Neutrophil (primary cell): ENCODE data around the gene MDM4.

Experiments
- H3K27ac ChIP-seq: fragments of 200-600 bp; sonication (generic); 2 replicates; pipeline ENCODE4 v1.5.1; 2016; ENCODE audit warnings: mild to moderate bottlenecking, moderate library complexity
- H3K27me3 ChIP-seq: fragments of 200-600 bp; sonication (generic); 2 replicates; pipeline ENCODE4 v1.6.0; 2016; ENCODE audit warnings: mild to moderate bottlenecking
- H3K36me3 ChIP-seq: fragments of 200-600 bp; sonication (generic); 2 replicates; pipeline ENCODE4 v1.5.1; 2017
- H3K4me1 ChIP-seq, 2 experiments: fragments of 200-600 bp in 1 of 2; sonication (generic) in 1 of 2; 1 replicate in 1 of 2; 2 replicates in 1 of 2; pipeline versions ENCODE4 v1.5.1 to v1.6.1; 2013 to 2016; ENCODE audit warnings: low read depth in 1 of 2, low read length in 1 of 2, mild to moderate bottlenecking in 1 of 2, moderate library complexity in 1 of 2; ENCODE audit not compliant: control insufficient read depth in 1 of 2, insufficient read depth in 1 of 2
- H3K4me3 ChIP-seq, 2 experiments: fragments of 200-600 bp in 1 of 2; sonication (generic) in 1 of 2; 1 replicate in 1 of 2; 2 replicates in 1 of 2; pipeline ENCODE4 v1.5.1; 2013 to 2016; ENCODE audit warnings: low read depth in 1 of 2, low read length in 1 of 2, mild to moderate bottlenecking in 1 of 2, moderate library complexity in 1 of 2
- H3K9me3 ChIP-seq: fragments of 200-600 bp; sonication (generic); 2 replicates; pipeline ENCODE4 v1.5.1; 2016
- CTCF ChIP-seq: fragments of 200-600 bp; sonication (generic); IDR thresholded peaks from 2 replicates; pipeline ENCODE4 v1.5.1; 2016; ENCODE audit warnings: antibody characterized with exemption

The MDM4 gene

GRCh38 chr1:204477036-204477740 lies 39.0 kb upstream of the MDM4 start:
- no peaks in the 10 kb centered on the region for H3K36me3 ChIP-seq
- no peaks in the 10 kb centered on the region for H3K27me3 ChIP-seq
- no peak overlapping the region for H3K4me3 ChIP-seq
- no peak overlapping the region for H3K27ac ChIP-seq
- no peaks in the 10 kb centered on the region for H3K4me1 ChIP-seq
- no peak for TF ChIP-seq CTCF
- H3K9me3 ChIP-seq: no peaks in the 10 kb centered on the region

- Histone ChIP-seq H3K27me3 (no peaks in the 10 kb centered on the region), H3K36me3 (no peaks in the 10 kb centered on the region), H3K4me3 (no peak overlapping the region), H3K27ac (no peak overlapping the region), H3K4me1 (peaks cover 0 to 3% of the 10 kb centered on the region in 2 experiments), H3K9me3 (no peaks in the 10 kb centered on the region)
- TF ChIP-seq CTCF: no peak
These were observed 37.9 kb upstream of the MDM4 start for GRCh38 chr1:204478172-204478899.

DNA sequence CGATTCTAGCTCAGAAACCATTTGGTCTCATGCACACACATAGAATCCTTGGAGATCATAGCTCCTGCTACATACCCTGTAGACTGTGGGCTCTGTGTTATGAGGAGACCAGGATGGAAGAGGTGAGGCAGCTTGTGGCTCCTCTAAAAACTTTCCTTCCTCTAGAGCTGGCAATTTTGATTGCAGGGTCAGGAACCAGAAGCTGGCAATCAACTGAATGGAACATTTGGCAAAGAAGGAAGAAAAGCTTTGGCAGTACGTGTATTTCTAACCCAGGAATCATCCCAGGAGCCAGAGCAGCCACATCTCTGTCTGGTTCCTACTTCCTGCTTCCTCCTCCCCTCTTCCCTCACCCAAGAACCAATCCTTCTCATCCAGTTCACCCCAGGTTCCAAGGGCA lies 37.3 kb upstream of the MDM4 start:
- H3K27ac ChIP-seq: no peak overlapping the region
- no peaks in the 10 kb centered on the region for H3K9me3 ChIP-seq
- H3K4me1 ChIP-seq: peaks cover 6 to 8% of the 10 kb centered on the region in 2 experiments
- H3K36me3 ChIP-seq: no peaks in the 10 kb centered on the region
- H3K4me3 ChIP-seq: no peak overlapping the region
- TF ChIP-seq CTCF: no peak
- no peaks in the 10 kb centered on the region for H3K27me3 ChIP-seq

DNA sequence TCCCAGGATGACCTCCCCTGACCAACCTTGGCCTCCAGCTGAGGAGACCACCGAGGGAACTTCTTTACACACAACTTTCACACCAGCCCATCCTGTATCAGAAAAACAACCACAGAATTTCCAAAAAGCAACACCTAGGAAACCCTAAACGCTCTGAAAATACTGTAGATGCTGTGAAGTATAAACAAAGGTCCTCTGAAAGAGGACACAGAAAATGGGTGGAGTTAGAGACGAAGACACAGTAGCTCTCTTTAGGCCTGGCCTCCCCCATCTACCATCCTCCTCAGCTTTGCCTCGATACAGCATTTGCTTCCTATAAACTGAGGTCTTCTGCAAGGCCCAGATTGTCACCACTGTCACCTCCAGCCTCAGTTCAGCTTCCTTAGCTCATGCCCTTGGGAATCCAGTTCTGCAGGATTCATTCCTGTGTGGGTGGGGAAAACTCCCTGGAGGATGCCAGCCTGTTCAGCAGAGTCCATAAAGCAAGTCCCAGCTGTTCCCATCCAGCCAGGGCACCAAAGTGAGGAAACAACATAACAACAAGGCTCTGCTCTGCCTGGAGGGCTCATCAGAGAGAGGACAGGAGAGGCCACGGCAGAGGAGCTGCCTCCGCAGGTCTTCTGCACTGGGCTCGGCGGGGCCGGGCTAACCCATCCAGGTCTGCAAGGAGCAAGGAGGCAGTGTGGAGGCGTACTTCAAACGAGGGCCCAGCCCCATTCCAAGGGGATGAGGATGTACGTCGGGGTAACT lies 36.6 kb upstream of the MDM4 start:
- H3K4me3 ChIP-seq: no peak overlapping the region
- peaks cover 7 to 11% of the 10 kb centered on the region in 2 experiments for H3K4me1 ChIP-seq

GRCh38 chr1:204480515-204480914 lies 35.7 kb upstream of the MDM4 start:
- Histone ChIP-seq H3K4me3 (no peak overlapping the region), H3K27me3 (no peaks in the 10 kb centered on the region), H3K36me3 (no peaks in the 10 kb centered on the region), H3K4me1 (peaks cover 7 to 11% of the 10 kb centered on the region in 2 experiments), H3K27ac (no peak overlapping the region), H3K9me3 (no peaks in the 10 kb centered on the region)
- TF ChIP-seq CTCF: no peak

More for the DNA sequence above, 36.6 kb upstream of the MDM4 start:
- Histone ChIP-seq H3K9me3 (no peaks in the 10 kb centered on the region), H3K36me3 (no peaks in the 10 kb centered on the region), H3K27me3 (no peaks in the 10 kb centered on the region), H3K27ac (no peak overlapping the region)
- TF ChIP-seq CTCF: no peak
